NCI-H526 (cell line): Measurements from ENCODE around the gene PFKL.

ENCODE experiments used
- DNase-seq, 2 experiments: peaks; one replicate each; lab custom pipeline; 2025; lab: John Stamatoyannopoulos, UW

Gene PFKL

GRCh38 chr21:44364151-44365053 lies 64.5 kb downstream of the PFKL start:
- no peak for DNase-seq

GRCh38 chr21:44365251-44365966 lies 65.6 kb downstream of the PFKL start:
- DNase-seq = no peak

GRCh38 chr21:44365967-44366585 lies 66.2 kb downstream of the PFKL start:
- no peak for DNase-seq

- no peak for DNase-seq
Measured at GRCh38 chr21:44366586-44367211, 66.8 kb downstream of the PFKL start.

- peak in 1 of 2 experiments; percentile 41 for DNase-seq
Measured at GRCh38 chr21:44368711-44369446, 69.0 kb downstream of the PFKL start.

GRCh38 chr21:44370027-44370735 lies 70.3 kb downstream of the PFKL start:
- peak in 1 of 2 experiments; percentile 56 for DNase-seq

GRCh38 chr21:44370786-44371410 lies 71.0 kb downstream of the PFKL start:
- DNase-seq = no peak

GRCh38 chr21:44371596-44371995 lies 71.7 kb downstream of the PFKL start:
- no peak for DNase-seq

GRCh38 chr21:44372616-44373015 lies 72.8 kb downstream of the PFKL start:
- DNase-seq = no peak

GRCh38 chr21:44374601-44375280 lies 74.9 kb downstream of the PFKL start:
- no peak for DNase-seq

- DNase-seq = no peak
Measured at GRCh38 chr21:44375281-44375651, 75.4 kb downstream of the PFKL start.

- no peak for DNase-seq
Measured at GRCh38 chr21:44375761-44376241, 75.9 kb downstream of the PFKL start.

GRCh38 chr21:44376606-44377005 lies 76.8 kb downstream of the PFKL start:
- DNase-seq = no peak
